ENCODE results near the gene MX2.
A peak's percentile ranks its signal among the peaks of the same experiment; 100 is the strongest.

The MX2 gene

GRCh38 chr21:41426676-41427404, 65.0 kb downstream of the MX2 start:
- H3K27me3 ChIP-seq, result peaks cover 27% of the 10 kb centered on the region
- no peaks in the 10 kb centered on the region for H3K9me3 ChIP-seq
- no peak overlapping the region for H3K27ac ChIP-seq
- peak overlapping the region; percentile 80 to 82 for H3K4me3 ChIP-seq (ENCODE audit: low read depth in 1 of 2, low read length in 1 of 2)
- peaks cover 26 to 27% of the 10 kb centered on the region in 2 experiments for H3K4me1 ChIP-seq (ENCODE audit: control insufficient read depth in 1 of 2, insufficient read depth in 1 of 2, low read depth in 1 of 2, low read length in 1 of 2)
- TF ChIP-seq CTCF (IDR thresholded peaks at IDR 0.05), result no peak
- peaks cover 7% of the 10 kb centered on the region for H3K36me3 ChIP-seq

GRCh38 chr21:41427556-41427955, 65.7 kb downstream of the MX2 start:
- Histone ChIP-seq H3K4me1 (ENCODE audit: control insufficient read depth in 1 of 2, insufficient read depth in 1 of 2, low read depth in 1 of 2, low read length in 1 of 2) (peaks cover 26 to 27% of the 10 kb centered on the region in 2 experiments), H3K36me3 (peaks cover 14% of the 10 kb centered on the region), H3K27me3 (peaks cover 27% of the 10 kb centered on the region), H3K27ac (no peak overlapping the region), H3K9me3 (no peaks in the 10 kb centered on the region), H3K4me3 (ENCODE audit: low read depth in 1 of 2, low read length in 1 of 2) (peak overlapping the region in 1 of 2 experiments; percentile 82)
- TF ChIP-seq CTCF (IDR thresholded peaks at IDR 0.05), result no peak

- Histone ChIP-seq H3K27me3 (peaks cover 27% of the 10 kb centered on the region), H3K36me3 (peaks cover 21% of the 10 kb centered on the region), H3K9me3 (no peaks in the 10 kb centered on the region), H3K27ac (no peak overlapping the region), H3K4me3 (ENCODE audit: low read depth in 1 of 2, low read length in 1 of 2) (no peak overlapping the region), H3K4me1 (ENCODE audit: control insufficient read depth in 1 of 2, insufficient read depth in 1 of 2, low read depth in 1 of 2, low read length in 1 of 2) (peaks cover 21 to 24% of the 10 kb centered on the region in 2 experiments)
- TF ChIP-seq CTCF (IDR thresholded peaks at IDR 0.05), result no peak
Observed at GRCh38 chr21:41428311-41428710, 66.5 kb downstream of the MX2 start.

GRCh38 chr21:41428847-41429246, 67.0 kb downstream of the MX2 start:
- H3K4me1 ChIP-seq (ENCODE audit: control insufficient read depth in 1 of 2, insufficient read depth in 1 of 2, low read depth in 1 of 2, low read length in 1 of 2), result peaks cover 15 to 19% of the 10 kb centered on the region in 2 experiments

GRCh38 chr21:41429305-41429704, 67.5 kb downstream of the MX2 start:
- Histone ChIP-seq H3K4me3 (ENCODE audit: low read depth in 1 of 2, low read length in 1 of 2) (no peak overlapping the region), H3K27ac (no peak overlapping the region), H3K36me3 (peaks cover 29% of the 10 kb centered on the region), H3K27me3 (peaks cover 27% of the 10 kb centered on the region), H3K9me3 (no peaks in the 10 kb centered on the region), H3K4me1 (ENCODE audit: control insufficient read depth in 1 of 2, insufficient read depth in 1 of 2, low read depth in 1 of 2, low read length in 1 of 2) (peaks cover 14 to 17% of the 10 kb centered on the region in 2 experiments)
- TF ChIP-seq CTCF (IDR thresholded peaks at IDR 0.05), result no peak

More at GRCh38 chr21:41428847-41429246, 67.0 kb downstream of the MX2 start:
- Histone ChIP-seq H3K4me3 (ENCODE audit: low read depth in 1 of 2, low read length in 1 of 2) (no peak overlapping the region), H3K36me3 (peaks cover 26% of the 10 kb centered on the region), H3K27me3 (peaks cover 27% of the 10 kb centered on the region), H3K27ac (no peak overlapping the region), H3K9me3 (no peaks in the 10 kb centered on the region)
- TF ChIP-seq CTCF (IDR thresholded peaks at IDR 0.05), result no peak
